ENCODE data around the gene RANBP10. TPM values are rescaled to one million over a fixed set of nuclear protein-coding genes. Genes with fewer than 3 reads are reported as not detected.

The RANBP10 gene
- total RNA-seq, 3 donors from 2014 or later (not counting 1 experiment from before 2014, with no cell fraction given): 20.9 to 25.8 (median 24.5) TPM

DNA sequence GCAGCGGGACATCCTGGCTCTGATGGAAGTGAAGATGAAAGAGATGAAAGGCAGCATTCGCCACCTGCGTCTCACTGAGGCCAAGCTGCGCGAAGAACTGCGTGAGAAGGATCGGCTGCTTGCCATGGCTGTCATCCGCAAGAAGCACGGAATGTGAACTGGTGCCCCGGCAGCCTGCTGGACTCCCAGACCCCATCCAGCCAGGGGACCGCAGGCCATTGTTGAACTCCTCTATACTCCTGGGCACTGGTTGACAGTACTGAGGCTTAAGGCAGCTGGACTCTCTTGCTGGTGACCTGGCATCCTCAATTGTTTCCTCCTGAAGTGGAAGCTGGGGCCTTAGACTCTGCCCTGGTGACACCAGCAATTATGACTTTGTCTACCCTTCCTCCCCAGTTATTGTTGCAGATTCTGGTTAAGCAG lies 37.0 kb upstream of the RANBP10 start:
- H3K27ac Mint-ChIP-seq: peak overlapping the region; percentile 89 to 93
- H3K36me3 Mint-ChIP-seq: no peaks in the 10 kb centered on the region
- Histone ChIP-seq H3K4me3 (ENCODE audit: low read length) (peak overlapping the region; percentile 55), H3K36me3 (ENCODE audit: control insufficient read depth, insufficient read depth, low read length) (peaks cover 3% of the 10 kb centered on the region), H3K27ac (ENCODE audit: low read length) (peak overlapping the region; percentile 58), H3K9me3 (ENCODE audit: control insufficient read depth, insufficient read depth, low read length) (no peaks in the 10 kb centered on the region), H3K4me1 (ENCODE audit: control insufficient read depth, insufficient read depth, low read length) (peaks cover 57% of the 10 kb centered on the region), H3K27me3 (ENCODE audit: control insufficient read depth, insufficient read depth, low read length) (no peaks in the 10 kb centered on the region)
- TF ChIP-seq, protein P1, sequence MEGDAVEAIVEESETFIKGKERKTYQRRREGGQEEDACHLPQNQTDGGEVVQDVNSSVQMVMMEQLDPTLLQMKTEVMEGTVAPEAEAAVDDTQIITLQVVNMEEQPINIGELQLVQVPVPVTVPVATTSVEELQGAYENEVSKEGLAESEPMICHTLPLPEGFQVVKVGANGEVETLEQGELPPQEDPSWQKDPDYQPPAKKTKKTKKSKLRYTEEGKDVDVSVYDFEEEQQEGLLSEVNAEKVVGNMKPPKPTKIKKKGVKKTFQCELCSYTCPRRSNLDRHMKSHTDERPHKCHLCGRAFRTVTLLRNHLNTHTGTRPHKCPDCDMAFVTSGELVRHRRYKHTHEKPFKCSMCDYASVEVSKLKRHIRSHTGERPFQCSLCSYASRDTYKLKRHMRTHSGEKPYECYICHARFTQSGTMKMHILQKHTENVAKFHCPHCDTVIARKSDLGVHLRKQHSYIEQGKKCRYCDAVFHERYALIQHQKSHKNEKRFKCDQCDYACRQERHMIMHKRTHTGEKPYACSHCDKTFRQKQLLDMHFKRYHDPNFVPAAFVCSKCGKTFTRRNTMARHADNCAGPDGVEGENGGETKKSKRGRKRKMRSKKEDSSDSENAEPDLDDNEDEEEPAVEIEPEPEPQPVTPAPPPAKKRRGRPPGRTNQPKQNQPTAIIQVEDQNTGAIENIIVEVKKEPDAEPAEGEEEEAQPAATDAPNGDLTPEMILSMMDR (IDR thresholded peaks at IDR 0.05): no peak
- ATAC-seq: no peak
- DNase-seq: no peak
- H3K4me3 Mint-ChIP-seq: peak overlapping the region; percentile 94
- WGBS (ENCODE audit: insufficient coverage): 25% methylated on average over 11 of the region's 11 CpGs
- H3K9me3 Mint-ChIP-seq: no peaks in the 10 kb centered on the region
- no peaks in the 10 kb centered on the region for H3K27me3 Mint-ChIP-seq (ENCODE audit: low read depth in 2 of 2)
- peaks cover 39 to 43% of the 10 kb centered on the region in 2 donors for H3K4me1 Mint-ChIP-seq
- intact Hi-C loops (cut with micrococcal nuclease): loop anchor here (5.0 kb wide), 1 partner anchor 94 kb away; the partner anchor contains the start of gene PSMB10

DNA sequence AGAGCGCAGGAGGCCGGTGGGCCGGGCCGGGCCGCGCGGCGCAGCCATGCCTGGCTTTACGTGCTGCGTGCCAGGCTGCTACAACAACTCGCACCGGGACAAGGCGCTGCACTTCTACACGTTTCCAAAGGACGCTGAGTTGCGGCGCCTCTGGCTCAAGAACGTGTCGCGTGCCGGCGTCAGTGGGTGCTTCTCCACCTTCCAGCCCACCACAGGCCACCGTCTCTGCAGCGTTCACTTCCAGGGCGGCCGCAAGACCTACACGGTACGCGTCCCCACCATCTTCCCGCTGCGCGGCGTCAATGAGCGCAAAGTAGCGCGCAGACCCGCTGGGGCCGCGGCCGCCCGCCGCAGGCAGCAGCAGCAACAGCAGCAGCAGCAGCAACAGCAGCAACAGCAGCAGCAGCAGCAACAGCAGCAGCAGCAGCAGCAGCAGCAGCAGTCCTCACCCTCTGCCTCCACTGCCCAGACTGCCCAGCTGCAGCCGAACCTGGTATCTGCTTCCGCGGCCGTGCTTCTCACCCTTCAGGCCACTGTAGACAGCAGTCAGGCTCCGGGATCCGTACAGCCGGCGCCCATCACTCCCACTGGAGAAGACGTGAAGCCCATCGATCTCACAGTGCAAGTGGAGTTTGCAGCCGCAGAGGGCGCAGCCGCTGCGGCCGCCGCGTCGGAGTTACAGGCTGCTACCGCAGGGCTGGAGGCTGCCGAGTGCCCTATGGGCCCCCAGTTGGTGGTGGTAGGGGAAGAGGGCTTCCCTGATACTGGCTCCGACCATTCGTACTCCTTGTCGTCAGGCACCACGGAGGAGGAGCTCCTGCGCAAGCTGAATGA lies 36.4 kb upstream of the RANBP10 start:
- under 1% methylated on average over 67 of the region's 67 CpGs for WGBS (ENCODE audit: insufficient coverage)
- peaks cover 51% of the 10 kb centered on the region for H3K4me1 ChIP-seq (ENCODE audit: control insufficient read depth, insufficient read depth, low read length)

DNA sequence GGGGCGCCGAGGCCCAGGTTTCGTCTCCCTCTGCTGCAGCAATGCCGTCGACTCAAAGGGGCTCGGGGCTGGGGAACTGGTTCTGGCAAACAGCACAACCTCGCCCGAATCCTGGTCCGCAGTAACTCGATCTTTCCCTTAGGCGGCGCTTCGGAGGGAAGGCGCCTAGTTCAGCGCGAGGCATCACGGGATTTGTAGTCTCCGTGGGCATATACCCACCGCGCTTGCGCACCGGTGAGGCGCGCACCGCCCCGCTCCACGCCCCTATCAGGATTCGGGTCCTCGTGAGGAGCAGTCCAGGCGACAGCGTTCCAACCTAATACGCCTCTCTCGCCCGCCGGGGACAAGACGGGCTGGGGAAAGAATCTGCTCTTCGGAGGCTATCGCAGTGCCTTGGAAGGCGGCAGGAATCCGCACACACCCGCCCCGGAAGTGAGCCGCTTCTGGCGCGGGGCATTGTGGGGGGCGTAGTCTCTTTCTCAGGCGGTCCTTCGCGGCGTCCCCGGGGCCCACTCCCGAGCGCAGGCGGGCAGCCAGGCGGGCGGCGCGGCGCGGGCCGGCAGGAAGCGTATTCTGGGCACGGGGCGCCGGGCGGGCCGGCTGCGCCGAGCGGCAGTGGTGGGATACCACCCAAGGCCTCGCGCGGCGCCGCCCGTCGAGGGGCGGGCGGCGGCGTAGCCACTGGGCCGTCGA lies 35.6 kb upstream of the RANBP10 start, which contains the start of gene THAP11:
THAP11 (plus strand) TSS at position 505 of the 693 bp plus-strand sequence. CDS start 235 bp downstream, outside the sequence.
- H3K9me3 ChIP-seq (ENCODE audit: control insufficient read depth, insufficient read depth, low read length): no peaks in the 10 kb centered on the region
- peak; percentile 63 to 83 (median 67) for ATAC-seq
- peaks cover 45% of the 10 kb centered on the region for H3K4me1 ChIP-seq (ENCODE audit: control insufficient read depth, insufficient read depth, low read length)
- peak within 1 kb of the TSS; percentile 96 for H3K27ac ChIP-seq (ENCODE audit: low read length)
- H3K9me3 Mint-ChIP-seq: no peaks in the 10 kb centered on the region
- no peaks in the 10 kb centered on the region for H3K27me3 ChIP-seq (ENCODE audit: control insufficient read depth, insufficient read depth, low read length)
- TF ChIP-seq, protein P1 (IDR thresholded peaks at IDR 0.05): peak; percentile 80
- no peaks in the 10 kb centered on the region for H3K27me3 Mint-ChIP-seq (ENCODE audit: low read depth in 2 of 2)
- H3K4me3 Mint-ChIP-seq: peak within 1 kb of the TSS; percentile 94
- H3K4me3 ChIP-seq (ENCODE audit: low read length): peak within 1 kb of the TSS; percentile 88
- H3K36me3 Mint-ChIP-seq: no peaks in the 10 kb centered on the region
- WGBS (ENCODE audit: insufficient coverage): under 1% methylated on average over 83 of the region's 83 CpGs
- peak within 1 kb of the TSS; percentile 89 to 93 for H3K27ac Mint-ChIP-seq
- DNase-seq: peak; percentile 92 to 98
- H3K4me1 Mint-ChIP-seq: peaks cover 33 to 34% of the 10 kb centered on the region in 2 donors
- H3K36me3 ChIP-seq (ENCODE audit: control insufficient read depth, insufficient read depth, low read length): peaks cover 3% of the 10 kb centered on the region
- intact Hi-C loops (cut with micrococcal nuclease): loop anchor here (1.0 to 5.0 kb wide), 3 partner anchors 9 to 95 kb away; partner anchors contain the start of genes PSMB10, RANBP10 and TSNAXIP1

More for the DNA sequence above, 36.4 kb upstream of the RANBP10 start:
- DNase-seq: peak; percentile 44 to 86
- Mint-ChIP-seq H3K27me3 (ENCODE audit: low read depth in 2 of 2) (no peaks in the 10 kb centered on the region), H3K4me3 (peak overlapping the region; percentile 94), H3K27ac (peak overlapping the region; percentile 89 to 93), H3K4me1 (peaks cover 35 to 38% of the 10 kb centered on the region in 2 donors), H3K36me3 (no peaks in the 10 kb centered on the region), H3K9me3 (no peaks in the 10 kb centered on the region)
- intact Hi-C loops (cut with micrococcal nuclease): loop anchor here (1.0 to 5.0 kb wide), 3 partner anchors 9 to 95 kb away; partner anchors contain the start of genes PSMB10, RANBP10 and TSNAXIP1
- Histone ChIP-seq H3K4me3 (ENCODE audit: low read length) (peak overlapping the region; percentile 55), H3K9me3 (ENCODE audit: control insufficient read depth, insufficient read depth, low read length) (no peaks in the 10 kb centered on the region), H3K27ac (ENCODE audit: low read length) (peak overlapping the region; percentile 58), H3K27me3 (ENCODE audit: control insufficient read depth, insufficient read depth, low read length) (no peaks in the 10 kb centered on the region), H3K36me3 (ENCODE audit: control insufficient read depth, insufficient read depth, low read length) (peaks cover 3% of the 10 kb centered on the region)
- ATAC-seq: peak; percentile 14 to 40 (median 23)
- TF ChIP-seq, protein P1 (IDR thresholded peaks at IDR 0.05): no peak
